Measurements from ENCODE around the gene SLC16A12. TPM values are rescaled to one million over a fixed set of nuclear protein-coding genes. Genes with fewer than 3 reads are reported as not detected.

The SLC16A12 gene
- total RNA-seq, 1 experiment from 2014 or later = 0.77 TPM

- Histone ChIP-seq H3K4me2 (ENCODE audit: insufficient read depth, insufficient read length, low read length) (no peak overlapping the region), H3K9ac (ENCODE audit: extremely low read depth, insufficient read length, low read length) (no peak overlapping the region)
- no peak for TF ChIP-seq CTCF (conservative IDR thresholded peaks at IDR 0.05)
Measured at GRCh38 chr10:89482256-89482655, 53.1 kb downstream of the SLC16A12 start.

More at GRCh38 chr10:89482256-89482655, 53.1 kb downstream of the SLC16A12 start:
- no peaks in the 10 kb centered on the region for H3K27me3 ChIP-seq (ENCODE audit: insufficient read depth, low read length)
- H2BK5ac ChIP-seq (ENCODE audit: insufficient read length, low read length) = no peak overlapping the region
- no peak overlapping the region for H2BK15ac ChIP-seq (ENCODE audit: low read depth, low read length)
- H3K79me2 ChIP-seq (ENCODE audit: insufficient read depth, low read length) = no peaks in the 10 kb centered on the region
- H4K8ac ChIP-seq (replicated peaks; ENCODE audit: insufficient read length, low read depth, low read length) = no peak overlapping the region
- no CpG with 5 or more reads among the region's 3 CpGs for WGBS (ENCODE audit: extremely low coverage, insufficient read length, low lambda C conversion rate)
- H3T11ph ChIP-seq (ENCODE audit: low read length) = no peak overlapping the region
- H3K36me3 Mint-ChIP-seq (ENCODE audit: insufficient read depth in 1 of 3, low read depth in 3 of 3) = peaks cover 0 to 4% (median 2%) of the 10 kb centered on the region in 3 experiments; a peak in 1 of 7 replicates
- no peaks in the 10 kb centered on the region for H3K27me3 Mint-ChIP-seq (ENCODE audit: low read depth)
- H4K20me1 ChIP-seq (ENCODE audit: control insufficient read depth, insufficient read depth, insufficient read length) = no peaks in the 10 kb centered on the region
- H4K91ac ChIP-seq (ENCODE audit: insufficient read length, low read depth, low read length) = no peak overlapping the region
- H3K27ac Mint-ChIP-seq = no peak overlapping the region
- no peak overlapping the region for H2BK12ac ChIP-seq (ENCODE audit: insufficient read length, low read depth, low read length)
- H3K23me2 ChIP-seq (ENCODE audit: insufficient read length, low read depth, low read length, poor library complexity, severe bottlenecking) = no peaks in the 10 kb centered on the region
- no peak for DNase-seq
- no peak overlapping the region for H2BK120ac ChIP-seq (ENCODE audit: low read depth, low read length, poor library complexity, severe bottlenecking)
- peaks cover 2% of the 10 kb centered on the region; the same call in 1 of the 2 replicates for H3K4me1 ChIP-seq (ENCODE audit: insufficient read depth, low read length)
- H3K18ac ChIP-seq (ENCODE audit: insufficient read length, low read depth, low read length) = no peak overlapping the region
- no peak overlapping the region for H3K27ac ChIP-seq (ENCODE audit: insufficient read length, low read depth, low read length)
- H3K79me1 ChIP-seq (ENCODE audit: insufficient read depth, low read depth, low read length, poor library complexity, severe bottlenecking) = no peaks in the 10 kb centered on the region
- no peak overlapping the region for H3K4ac ChIP-seq (ENCODE audit: low read depth, low read length)
- H3K9me3 ChIP-seq (ENCODE audit: control insufficient read depth, low read depth, low read length) = no peaks in the 10 kb centered on the region
- H3K14ac ChIP-seq (ENCODE audit: insufficient read depth, low read length) = no peak overlapping the region
- no peak overlapping the region for H2BK20ac ChIP-seq (ENCODE audit: low read depth, low read length, poor library complexity, severe bottlenecking)
- H2AFZ ChIP-seq (ENCODE audit: low read length) = no peak overlapping the region
- H3K4me3 Mint-ChIP-seq = no peak overlapping the region
- no peak overlapping the region for H3K56ac ChIP-seq (ENCODE audit: insufficient read length, low read depth, low read length)
- no peak overlapping the region for H3K23ac ChIP-seq (ENCODE audit: insufficient read length, low read depth, low read length)
- H4K5ac ChIP-seq (ENCODE audit: insufficient read length, low read depth, low read length) = no peak overlapping the region
- peaks cover 0 to 3% of the 10 kb centered on the region in 2 experiments; a peak in 1 of 5 replicates for H3K9me3 Mint-ChIP-seq
- H3K4me1 Mint-ChIP-seq = peaks cover 19 to 26% of the 10 kb centered on the region in 2 experiments
- H2AK5ac ChIP-seq (ENCODE audit: insufficient read length, low read length) = no peak overlapping the region

Data from H9 (cell line).